VCaP (cell line): ENCODE data around the gene TTC34.
A peak's percentile ranks its signal among the peaks of the same experiment; 100 is the strongest.

ENCODE experiments used
- H3K27ac ChIP-seq: fragments of 450-650 bp; 2 replicates; pipeline ENCODE4 v1.5.1; 2017
- CTCF ChIP-seq: fragments of 450-650 bp; conservative IDR thresholded peaks from 2 replicates; pipeline ENCODE4 v1.5.1; 2017; ENCODE audit warnings: mild to moderate bottlenecking, moderate library complexity

The TTC34 gene

DNA sequence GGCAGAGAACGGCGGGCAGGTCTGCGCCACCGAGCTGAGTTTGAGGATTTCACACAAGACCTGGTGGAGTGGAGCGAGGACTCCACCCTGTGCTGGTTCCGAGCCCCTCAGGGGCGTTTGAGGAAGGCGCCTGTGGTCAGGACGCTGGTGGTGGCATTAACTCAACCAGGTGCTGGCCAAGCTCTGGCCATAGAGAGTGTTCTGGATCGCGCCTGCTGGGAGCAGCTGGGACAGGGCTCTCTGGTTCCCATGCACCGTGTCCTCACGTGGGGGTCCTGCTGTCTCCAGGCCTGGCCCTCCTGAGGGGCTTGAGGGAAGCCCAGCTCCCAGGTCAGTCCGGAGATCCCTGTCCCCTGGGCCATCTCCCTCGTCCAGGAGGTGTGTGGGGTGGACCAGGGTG is 24.8 kb upstream of the TTC34 start:
- no peak overlapping the region for H3K27ac ChIP-seq
- TF ChIP-seq CTCF, result no peak

DNA sequence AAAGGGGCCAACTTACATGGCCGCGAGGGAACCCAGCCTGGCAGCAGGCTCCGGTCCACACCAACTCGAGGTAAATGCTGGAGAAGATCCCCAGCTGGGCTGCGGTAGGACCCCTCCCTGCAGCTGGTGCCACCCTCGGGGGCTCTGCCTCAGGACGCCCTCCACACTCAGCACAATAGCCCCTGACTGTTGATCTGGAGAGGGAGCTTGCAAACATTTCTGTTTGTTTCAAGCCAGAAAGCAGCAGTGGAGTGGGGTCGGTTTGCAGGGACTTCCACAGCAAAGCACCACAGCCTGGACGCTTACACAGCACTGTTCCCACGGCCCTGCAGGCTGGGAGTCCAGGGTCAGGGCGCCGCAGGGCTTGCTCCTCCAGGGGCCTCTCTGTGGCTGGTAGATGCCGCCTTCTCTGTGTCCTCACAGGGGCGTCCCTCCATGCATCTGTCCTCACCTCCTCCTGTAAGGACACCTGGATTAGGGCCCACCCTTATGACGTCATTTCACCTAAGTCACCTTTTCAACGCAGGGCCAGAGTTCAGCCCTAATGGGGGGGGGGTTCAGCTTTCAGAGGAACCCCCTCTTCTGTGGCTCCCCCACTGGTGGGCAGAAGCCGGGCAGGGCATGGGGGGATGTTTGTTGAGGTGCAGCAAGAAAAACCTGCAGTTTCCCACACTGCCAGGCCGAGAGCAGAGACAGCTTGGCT is 24.1 kb upstream of the TTC34 start:
- no peak for TF ChIP-seq CTCF
- no peak overlapping the region for H3K27ac ChIP-seq

GRCh38 chr1:2824999-2825398 is 23.5 kb upstream of the TTC34 start:
- no peak overlapping the region for H3K27ac ChIP-seq
- no peak for TF ChIP-seq CTCF

DNA sequence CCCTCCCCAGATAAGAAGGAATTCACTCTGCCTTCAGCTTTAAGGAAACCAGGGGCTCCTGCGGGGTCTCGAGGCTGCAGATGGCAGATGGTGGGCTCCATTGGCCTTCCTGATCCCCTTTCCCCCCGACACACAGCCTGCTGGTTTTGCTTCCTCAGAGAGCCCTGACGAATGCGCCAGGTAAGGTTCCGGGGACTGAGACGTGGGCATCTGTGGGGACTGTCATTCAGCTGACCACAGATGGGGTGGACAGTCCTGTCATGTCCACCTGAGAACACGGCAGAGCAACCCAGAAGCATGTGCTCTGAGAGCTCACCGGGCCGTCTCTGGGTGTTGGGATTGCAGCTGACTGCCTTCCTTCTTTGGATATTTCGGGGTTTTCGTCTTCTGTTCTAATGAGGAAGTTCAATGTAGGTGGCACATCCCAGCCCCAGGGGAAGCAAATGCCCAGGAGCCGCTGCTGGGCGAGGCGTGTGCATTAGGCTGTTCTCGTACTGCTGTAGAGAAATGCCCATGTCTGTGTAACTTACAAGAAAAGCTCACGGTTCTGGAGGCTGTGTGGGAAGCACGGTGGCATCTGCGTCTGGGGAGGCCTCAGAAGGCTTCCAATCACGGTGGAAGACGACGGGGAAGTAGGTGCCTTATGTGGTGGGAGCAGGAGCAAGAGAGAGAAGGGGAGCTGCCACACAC is 22.6 kb upstream of the TTC34 start:
- TF ChIP-seq CTCF, result no peak
- H3K27ac ChIP-seq, result no peak overlapping the region

DNA sequence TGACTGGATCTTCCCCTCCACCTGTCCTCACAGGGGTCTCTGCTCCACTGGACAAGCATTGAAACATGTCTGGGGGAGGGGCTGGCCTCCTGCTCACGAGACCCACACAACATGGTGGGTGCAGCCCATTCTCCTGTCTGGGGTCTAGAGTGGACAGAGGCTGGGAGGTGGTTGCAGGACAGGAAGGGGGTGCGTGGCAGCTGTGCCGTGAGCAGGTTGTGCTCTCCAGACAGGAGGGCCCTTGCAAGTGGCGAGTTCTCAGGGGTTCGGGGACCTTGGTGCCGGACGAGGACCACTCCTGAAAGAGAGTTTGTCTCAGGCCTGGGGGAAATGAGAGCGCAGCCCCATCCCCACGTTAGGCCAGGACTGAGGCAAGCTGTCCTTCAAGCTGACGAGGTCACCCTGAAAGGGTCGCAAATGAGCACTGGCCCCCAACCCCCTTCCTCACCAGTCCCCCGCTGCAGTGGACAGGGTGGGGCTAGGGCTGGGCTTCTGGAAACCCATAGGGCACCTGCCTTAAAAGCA is 21.2 kb upstream of the TTC34 start:
- no peak for TF ChIP-seq CTCF
- H3K27ac ChIP-seq, result no peak overlapping the region

DNA sequence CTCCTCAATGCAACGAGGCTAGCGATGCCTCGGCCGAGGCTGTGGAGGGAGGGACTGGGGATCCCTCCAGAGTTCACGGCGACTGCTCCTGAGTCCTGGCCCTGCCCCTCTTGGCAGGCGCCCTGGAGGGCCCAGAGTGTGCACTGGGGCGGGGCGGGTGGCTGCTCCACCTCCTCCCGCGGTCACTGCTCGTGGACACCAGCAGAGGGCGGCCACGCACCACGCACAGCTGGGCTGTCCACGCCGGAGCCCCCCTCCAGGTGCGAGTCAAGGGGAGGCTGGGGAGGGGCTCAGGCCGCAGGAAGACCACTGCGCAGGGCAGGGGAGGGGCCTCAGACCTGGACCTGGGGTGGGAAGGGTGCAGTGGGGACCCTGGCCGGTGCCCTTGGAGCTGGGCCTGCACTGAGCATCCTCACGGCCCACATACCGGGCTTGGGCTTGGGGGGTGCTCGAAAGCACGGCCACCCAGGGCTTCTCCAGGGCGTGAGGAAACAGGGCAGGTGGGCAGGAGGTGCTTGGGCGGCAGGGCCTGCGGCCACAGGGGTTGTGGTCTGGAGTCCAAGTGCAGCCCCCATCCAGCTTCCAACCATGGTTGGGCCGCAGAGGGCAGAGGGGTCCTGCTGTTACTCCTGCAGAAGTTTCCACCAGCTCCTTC is 20.6 kb upstream of the TTC34 start:
- peak; percentile 97 for TF ChIP-seq CTCF
- no peak overlapping the region for H3K27ac ChIP-seq

DNA sequence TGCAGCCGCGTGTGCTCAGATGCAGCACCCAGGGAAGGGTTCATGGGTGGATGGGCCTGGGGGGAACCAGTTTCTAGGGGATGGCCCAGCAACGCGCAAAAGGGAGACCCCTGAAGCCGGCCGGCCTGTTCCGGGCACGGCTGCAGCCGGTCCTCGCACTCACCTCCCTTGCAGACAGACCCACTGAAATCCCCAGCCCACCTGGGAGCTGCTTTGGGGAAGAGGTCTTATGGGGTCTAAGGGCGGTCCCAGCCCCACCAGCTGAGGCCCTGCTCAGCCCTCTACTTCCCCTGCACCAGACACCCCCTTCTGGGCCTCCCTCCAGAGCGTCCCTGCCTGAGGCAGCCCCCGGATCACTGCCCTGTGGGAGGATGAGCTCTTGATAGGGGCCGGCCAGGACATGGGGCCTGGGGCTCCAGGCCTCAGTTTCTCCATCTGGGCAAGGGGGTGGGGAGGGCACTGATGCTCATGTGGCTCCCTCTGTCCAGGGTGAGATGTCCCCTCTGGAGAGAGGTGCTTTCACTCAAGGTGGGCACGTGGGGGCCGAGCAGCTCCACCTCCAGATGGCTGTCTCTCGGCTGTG is 20.0 kb upstream of the TTC34 start:
- H3K27ac ChIP-seq, result no peak overlapping the region
- no peak for TF ChIP-seq CTCF
